HEK293 (cell line): ENCODE measurements around the gene PRKG2.

ENCODE experiments used
- HOXA7 ChIP-seq: sonication (generic); formaldehyde crosslinking; IDR thresholded peaks from 2 replicates; pipeline ENCODE4 v1.8.1; 2022; ENCODE audit warnings: missing genetic modification reagents, borderline replicate concordance
- TF ChIP-seq, protein P1 (sequence below): fragments of 450-650 bp; formaldehyde crosslinking; IDR thresholded peaks from 2 replicates; pipeline ENCODE4 v1.5.1; 2016; ENCODE audit warnings: missing biosample characterization, missing genetic modification characterization

DNA sequence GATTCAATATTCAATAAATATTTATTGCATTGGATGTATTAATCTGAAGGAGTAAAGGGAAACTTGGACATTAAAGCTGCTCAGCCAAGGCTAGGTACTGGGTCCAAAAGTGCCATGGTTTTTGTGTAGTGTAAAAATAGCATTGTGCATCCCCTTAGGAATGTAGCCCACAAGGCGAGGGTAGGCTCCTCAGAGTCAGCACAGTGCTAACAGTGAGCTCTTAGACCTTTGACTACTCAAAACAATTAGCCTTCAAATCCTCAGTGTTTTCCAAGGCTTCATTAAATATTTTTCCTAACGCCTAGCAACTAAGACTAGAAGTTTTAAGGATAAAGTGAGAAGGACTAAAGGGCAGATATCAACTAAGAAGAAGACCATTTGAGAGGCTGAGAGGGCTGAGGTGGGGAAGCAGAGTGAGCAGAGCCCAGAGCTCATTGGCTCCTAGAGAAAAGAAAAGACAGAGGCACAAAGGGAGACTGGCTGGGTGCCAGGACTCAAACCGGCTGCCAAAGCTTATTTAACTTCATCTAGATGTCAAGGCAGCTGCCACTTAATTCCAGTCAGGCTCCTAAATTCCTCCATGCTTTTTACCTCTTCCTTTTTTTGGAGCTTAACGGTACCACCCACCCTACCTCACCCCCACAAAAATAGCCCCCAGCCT, 17.0 kb downstream of the PRKG2 start:
- TF ChIP-seq, protein P1, sequence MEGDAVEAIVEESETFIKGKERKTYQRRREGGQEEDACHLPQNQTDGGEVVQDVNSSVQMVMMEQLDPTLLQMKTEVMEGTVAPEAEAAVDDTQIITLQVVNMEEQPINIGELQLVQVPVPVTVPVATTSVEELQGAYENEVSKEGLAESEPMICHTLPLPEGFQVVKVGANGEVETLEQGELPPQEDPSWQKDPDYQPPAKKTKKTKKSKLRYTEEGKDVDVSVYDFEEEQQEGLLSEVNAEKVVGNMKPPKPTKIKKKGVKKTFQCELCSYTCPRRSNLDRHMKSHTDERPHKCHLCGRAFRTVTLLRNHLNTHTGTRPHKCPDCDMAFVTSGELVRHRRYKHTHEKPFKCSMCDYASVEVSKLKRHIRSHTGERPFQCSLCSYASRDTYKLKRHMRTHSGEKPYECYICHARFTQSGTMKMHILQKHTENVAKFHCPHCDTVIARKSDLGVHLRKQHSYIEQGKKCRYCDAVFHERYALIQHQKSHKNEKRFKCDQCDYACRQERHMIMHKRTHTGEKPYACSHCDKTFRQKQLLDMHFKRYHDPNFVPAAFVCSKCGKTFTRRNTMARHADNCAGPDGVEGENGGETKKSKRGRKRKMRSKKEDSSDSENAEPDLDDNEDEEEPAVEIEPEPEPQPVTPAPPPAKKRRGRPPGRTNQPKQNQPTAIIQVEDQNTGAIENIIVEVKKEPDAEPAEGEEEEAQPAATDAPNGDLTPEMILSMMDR: no peak
- no peak for TF ChIP-seq HOXA7 (CRISPR knock-in tag)
